ENCODE data around the gene DMXL1. TPM values are rescaled to one million over a fixed set of nuclear protein-coding genes. Genes with fewer than 3 reads are reported as not detected.

DMXL1 gene
- total and polyA plus RNA-seq, 7 donors, result 6.7 to 106 (median 50.8) TPM

GRCh38 chr5:119274767-119275130 lies 203.9 kb downstream of the DMXL1 start:
- DNase-seq, result no peak
- no peaks in the 10 kb centered on the region for H3K9me3 ChIP-seq
- no peak overlapping the region for H3K4me3 ChIP-seq
- peaks cover 0 to 31% (median 11%) of the 10 kb centered on the region in 4 donors for H3K4me1 ChIP-seq
- H3K36me3 ChIP-seq, result no peaks in the 10 kb centered on the region
- no peaks in the 10 kb centered on the region for H3K27me3 ChIP-seq
- intact Hi-C loops (cut with DNase I), result no loop called here
- no peak overlapping the region for H3K27ac ChIP-seq
- TF ChIP-seq POLR2A (IDR thresholded peaks at IDR 0.05) (no peak), EP300 (IDR thresholded peaks at IDR 0.05) (no peak)

GRCh38 chr5:119275146-119275545 lies 204.3 kb downstream of the DMXL1 start:
- no peak for TF ChIP-seq CTCF (IDR thresholded peaks at IDR 0.05)

GRCh38 chr5:119275601-119276173 lies 204.8 kb downstream of the DMXL1 start:
- Histone ChIP-seq H3K4me3 (no peak overlapping the region), H3K36me3 (no peaks in the 10 kb centered on the region), H3K27me3 (no peaks in the 10 kb centered on the region), H3K9me3 (no peaks in the 10 kb centered on the region), H3K4me1 (peaks cover 0 to 28% (median 11%) of the 10 kb centered on the region in 4 donors), H3K27ac (no peak overlapping the region)
- intact Hi-C loops (cut with DNase I), result no loop called here
- 57 to 92% methylated on average over 3 of the region's 3 CpGs for WGBS, 2 donors
- TF ChIP-seq POLR2AphosphoS5 (IDR thresholded peaks at IDR 0.05) (no peak), CTCF (IDR thresholded peaks at IDR 0.05) (no peak), EP300 (IDR thresholded peaks at IDR 0.05) (no peak), POLR2A (IDR thresholded peaks at IDR 0.05) (no peak)
- DNase-seq, result no peak

More at GRCh38 chr5:119275146-119275545, 204.3 kb downstream of the DMXL1 start:
- intact Hi-C loops (cut with DNase I), result no loop called here
- Histone ChIP-seq H3K4me1 (peaks cover 0 to 28% (median 11%) of the 10 kb centered on the region in 4 donors), H3K27me3 (no peaks in the 10 kb centered on the region), H3K4me3 (no peak overlapping the region), H3K9me3 (no peaks in the 10 kb centered on the region), H3K27ac (no peak overlapping the region), H3K36me3 (no peaks in the 10 kb centered on the region)
- WGBS, 2 donors, result 79 to 87% methylated on average over 6 of the region's 6 CpGs
- no peak for DNase-seq

- H3K27ac ChIP-seq, result no peak overlapping the region
- no peaks in the 10 kb centered on the region for H3K9me3 ChIP-seq
- no peak for DNase-seq
- 75 to 93% methylated on average over 5 of the region's 5 CpGs for whole genome bisulfite sequencing, 2 donors
- peaks cover 0 to 18% (median 5%) of the 10 kb centered on the region in 4 donors for H3K4me1 ChIP-seq
- no peaks in the 10 kb centered on the region for H3K27me3 ChIP-seq
- TF ChIP-seq EP300 (IDR thresholded peaks at IDR 0.05), result no peak
- TF ChIP-seq POLR2A (IDR thresholded peaks at IDR 0.05), result no peak
- no peaks in the 10 kb centered on the region for H3K36me3 ChIP-seq
- H3K4me3 ChIP-seq, result no peak overlapping the region
- intact Hi-C loops (cut with DNase I), result no loop called here
These were observed 206.1 kb downstream of the DMXL1 start for GRCh38 chr5:119276978-119277377.

- WGBS, 2 donors, result 54 to 78% methylated on average over 1 of the region's 1 CpG
- Histone ChIP-seq H3K4me3 (no peak overlapping the region), H3K36me3 (no peaks in the 10 kb centered on the region), H3K9me3 (no peaks in the 10 kb centered on the region), H3K4me1 (peaks cover 0 to 7% (median 0%) of the 10 kb centered on the region in 4 donors), H3K27ac (no peak overlapping the region), H3K27me3 (no peaks in the 10 kb centered on the region)
- DNase-seq, result no peak
- intact Hi-C loops (cut with DNase I), result no loop called here
- no peak for TF ChIP-seq CTCF (IDR thresholded peaks at IDR 0.05)
- no peak for TF ChIP-seq POLR2AphosphoS5 (IDR thresholded peaks at IDR 0.05)
These were observed 208.2 kb downstream of the DMXL1 start for GRCh38 chr5:119279093-119279492.

- intact Hi-C loops (cut with DNase I), result no loop called here
These were observed 209.5 kb downstream of the DMXL1 start for GRCh38 chr5:119280380-119280779.

More at GRCh38 chr5:119280380-119280779, 209.5 kb downstream of the DMXL1 start:
- Histone ChIP-seq H3K36me3 (no peaks in the 10 kb centered on the region), H3K27me3 (no peaks in the 10 kb centered on the region), H3K4me3 (no peak overlapping the region), H3K27ac (no peak overlapping the region), H3K4me1 (no peaks in the 10 kb centered on the region), H3K9me3 (no peaks in the 10 kb centered on the region)
- WGBS, 2 donors, result 77 to 79% methylated on average over 3 of the region's 3 CpGs
- no peak for DNase-seq
- TF ChIP-seq CTCF (IDR thresholded peaks at IDR 0.05) (no peak), EP300 (IDR thresholded peaks at IDR 0.05) (no peak), POLR2AphosphoS5 (IDR thresholded peaks at IDR 0.05) (no peak), POLR2A (IDR thresholded peaks at IDR 0.05) (no peak)
